SK-N-MC (cell line): ENCODE results near the gene THNSL1.

ENCODE experiments used
- DNase-seq: peaks from one replicate; pipeline ENCODE4 v3.0.0-alpha.2; 2011; ENCODE audit warnings: low read depth, low spot score
- H3K27ac ChIP-seq: fragments of 200-600 bp; sonication (generic); 2 replicates; pipeline ENCODE4 v1.5.1; 2016; ENCODE audit warnings: mixed run types
- H3K36me3 ChIP-seq: fragments of 200-600 bp; sonication (generic); 2 replicates; pipeline ENCODE4 v1.6.1; 2017; ENCODE audit warnings: antibody characterized with exemption, low read length, mixed read lengths; ENCODE audit not compliant: insufficient read depth
- H3K4me3 ChIP-seq: fragments of 200-600 bp; sonication (generic); 2 replicates; pipeline ENCODE4 v1.5.1; 2016
- H3K9ac ChIP-seq: fragments of 200-600 bp; sonication (generic); 2 replicates; pipeline ENCODE4 v1.8.0; 2017; ENCODE audit warnings: mixed run types, mixed read lengths; ENCODE audit not compliant: insufficient read length
- H3K9me3 ChIP-seq: fragments of 200-600 bp; sonication (generic); 2 replicates; pipeline ENCODE4 v1.6.1; 2017; ENCODE audit warnings: low read depth, mild to moderate bottlenecking, antibody characterized with exemption, low read length, moderate library complexity, mixed read lengths
- EZH2 ChIP-seq: fragments of 200-600 bp; sonication (generic); IDR thresholded peaks from one replicate; pipeline ENCODE4 v1.6.1; 2017; ENCODE audit warnings: antibody characterized with exemption
- FOXP2 ChIP-seq: optimal IDR thresholded peaks from 2 replicates; pipeline ENCODE3; 2011; ENCODE audit warnings: mild to moderate bottlenecking, moderate library complexity; ENCODE audit not compliant: insufficient read depth; ENCODE audit errors: extremely low read length, control extremely low read depth
- POLR2AphosphoS5 ChIP-seq: IDR thresholded peaks from 2 replicates; pipeline ENCODE4 v1.6.1; 2012; ENCODE audit warnings: mild to moderate bottlenecking, low read depth, low read length, borderline replicate concordance

The THNSL1 gene

DNA sequence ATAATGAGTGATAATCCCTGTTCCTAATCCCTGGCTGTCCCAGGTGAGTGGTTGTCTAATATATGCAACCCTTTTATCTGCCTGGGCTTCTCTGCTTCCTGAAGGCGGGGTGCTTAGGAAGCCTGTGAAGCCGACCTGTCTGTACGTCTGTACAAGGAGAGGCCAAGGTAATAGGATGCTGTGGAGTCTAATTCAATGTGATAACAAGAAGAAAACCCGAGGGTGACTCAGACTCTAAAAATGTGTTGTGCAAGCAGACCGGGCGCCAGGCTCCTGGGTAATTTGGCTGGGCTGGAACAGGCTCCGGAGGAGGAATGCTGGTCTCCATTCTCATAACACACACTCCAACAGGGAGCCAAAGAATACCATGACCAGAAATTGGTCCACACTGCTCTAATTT, 43.6 kb downstream of the THNSL1 start:
- no peak overlapping the region for H3K27ac ChIP-seq
- no peak for DNase-seq

DNA sequence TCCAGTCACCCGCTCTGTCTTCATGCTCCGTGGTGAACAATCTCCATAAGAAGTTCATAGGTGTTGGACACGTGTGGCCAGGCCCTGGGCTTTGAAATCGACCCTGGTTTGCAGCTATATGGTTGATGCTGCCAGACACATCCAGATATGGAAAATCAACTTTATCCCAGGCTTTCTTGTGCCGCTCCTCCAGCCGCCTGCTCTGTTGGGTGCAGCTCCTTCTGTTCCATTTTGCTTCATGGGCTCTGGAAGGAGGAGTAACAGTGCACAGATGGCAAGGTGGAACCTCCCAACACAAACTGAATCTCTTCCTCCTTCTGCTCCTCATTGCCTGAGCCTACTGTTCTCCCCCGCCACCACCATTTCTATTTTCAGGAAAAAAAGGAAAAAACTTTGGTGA, 44.7 kb downstream of the THNSL1 start:
- no peaks in the 10 kb centered on the region for H3K36me3 ChIP-seq
- H3K27ac ChIP-seq, result no peak overlapping the region
- no peak for DNase-seq
- H3K9ac ChIP-seq, result no peak overlapping the region
- no peak overlapping the region for H3K4me3 ChIP-seq
- no peaks in the 10 kb centered on the region for H3K9me3 ChIP-seq
- TF ChIP-seq FOXP2 (no peak), EZH2 (no peak), POLR2AphosphoS5 (no peak)

More for the DNA sequence above, 43.6 kb downstream of the THNSL1 start:
- Histone ChIP-seq H3K36me3 (no peaks in the 10 kb centered on the region), H3K9me3 (no peaks in the 10 kb centered on the region), H3K4me3 (no peak overlapping the region), H3K9ac (no peak overlapping the region)
- no peak for TF ChIP-seq POLR2AphosphoS5
- TF ChIP-seq FOXP2, result no peak
- TF ChIP-seq EZH2, result no peak

DNA sequence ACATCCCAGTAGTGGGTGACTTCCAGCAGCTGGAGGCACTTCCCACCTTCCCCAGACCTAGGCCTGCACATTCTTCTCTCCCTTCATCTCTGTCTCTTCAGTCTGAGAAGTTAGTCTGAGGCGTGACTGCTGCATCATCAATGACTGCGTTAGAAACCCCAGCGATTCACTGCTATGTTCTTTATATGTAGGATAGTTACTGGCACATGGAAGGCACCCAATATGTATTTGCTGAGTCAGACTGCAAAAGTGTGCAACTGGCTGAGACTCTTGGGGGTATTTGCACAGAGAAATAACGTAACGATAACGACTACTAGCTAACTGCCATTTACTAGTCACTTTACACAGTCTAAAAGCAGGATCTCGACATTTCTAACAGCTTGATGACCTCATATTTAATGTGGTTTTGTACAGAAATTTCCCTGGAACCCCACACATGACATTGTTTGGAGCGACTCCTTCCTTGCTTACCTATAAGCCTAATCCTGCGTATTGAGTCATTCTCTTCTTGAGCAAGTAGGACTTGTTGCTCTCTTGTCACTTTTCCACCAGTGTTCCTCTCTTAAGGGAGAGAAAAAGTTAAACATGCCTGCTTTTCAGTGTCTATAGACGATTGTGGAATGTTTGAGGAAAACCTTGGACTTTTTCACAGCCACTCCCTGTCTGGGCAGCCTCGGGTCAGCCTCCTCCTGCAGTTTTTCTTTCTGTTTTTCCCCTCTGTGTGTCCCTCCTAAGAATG, 45.5 kb downstream of the THNSL1 start:
- no peak for DNase-seq
- TF ChIP-seq EZH2 (no peak), FOXP2 (no peak), POLR2AphosphoS5 (no peak)
- H3K4me3 ChIP-seq, result no peak overlapping the region
- no peak overlapping the region for H3K27ac ChIP-seq
- no peak overlapping the region for H3K9ac ChIP-seq
- H3K36me3 ChIP-seq, result no peaks in the 10 kb centered on the region
- no peaks in the 10 kb centered on the region for H3K9me3 ChIP-seq

DNA sequence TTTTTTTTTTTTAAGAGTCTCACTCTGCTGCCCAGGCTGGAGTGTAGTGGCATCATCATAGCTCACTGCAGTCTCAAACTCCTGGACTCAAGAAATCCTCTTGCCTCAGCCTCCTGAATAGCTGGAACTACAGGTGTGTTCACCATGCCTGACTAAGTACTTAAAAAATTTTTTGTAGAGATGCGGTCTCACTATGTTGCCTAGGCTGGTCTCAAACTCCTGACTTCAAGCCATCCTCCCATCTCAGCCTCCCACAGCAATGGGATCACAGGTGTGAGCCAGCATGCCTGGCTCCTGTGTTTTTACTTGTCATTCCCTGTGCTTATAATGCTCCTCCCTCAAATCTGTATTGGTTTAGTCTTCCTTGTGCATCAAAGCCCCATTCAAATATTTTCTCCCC, 46.7 kb downstream of the THNSL1 start:
- TF ChIP-seq POLR2AphosphoS5 (no peak), FOXP2 (no peak), EZH2 (no peak)
- H3K27ac ChIP-seq, result no peak overlapping the region
- H3K9ac ChIP-seq, result no peak overlapping the region
- DNase-seq, result no peak
- H3K4me3 ChIP-seq, result no peak overlapping the region
- H3K9me3 ChIP-seq, result no peaks in the 10 kb centered on the region
- no peaks in the 10 kb centered on the region for H3K36me3 ChIP-seq

DNA sequence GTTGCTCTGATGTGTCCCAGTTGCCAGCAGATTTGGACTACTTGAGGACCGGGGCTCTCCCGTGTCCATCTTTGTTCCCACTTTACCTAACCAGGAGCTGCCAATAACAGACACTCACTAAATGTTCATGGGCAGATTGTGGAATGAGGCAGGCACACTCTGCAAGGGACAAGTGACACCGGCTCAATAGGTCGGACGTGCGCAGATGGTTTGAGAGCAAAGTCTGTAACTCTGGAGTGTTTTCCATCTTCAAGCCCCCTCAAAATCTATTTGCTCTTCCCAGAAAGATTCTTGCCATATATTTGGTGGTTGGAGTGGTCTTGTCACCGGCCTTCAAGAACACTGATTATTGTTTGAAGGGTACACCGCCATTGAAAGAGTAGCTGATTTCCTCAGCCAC, 47.2 kb downstream of the THNSL1 start:
- H3K27ac ChIP-seq, result no peak overlapping the region
- DNase-seq, result no peak

DNA sequence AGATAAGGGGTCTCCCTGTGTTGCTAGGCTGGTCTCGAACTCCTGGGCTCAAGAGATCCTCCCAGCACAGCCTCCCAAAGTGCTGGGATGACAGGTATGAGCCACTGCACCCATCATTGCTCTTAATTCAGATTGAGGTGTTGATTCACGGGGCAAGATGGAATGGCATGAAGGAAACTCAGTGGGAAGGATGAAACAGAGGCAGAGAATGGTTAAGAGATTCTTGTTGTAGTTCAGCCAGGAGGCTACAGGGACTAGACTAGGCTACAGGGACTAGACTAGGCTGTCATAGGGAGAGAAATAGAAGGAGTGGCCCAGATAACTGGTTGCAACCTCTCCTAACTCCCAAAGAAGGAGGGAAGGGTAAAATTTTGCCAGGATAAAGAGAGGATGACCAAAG, 48.0 kb downstream of the THNSL1 start:
- Histone ChIP-seq H3K9ac (no peak overlapping the region), H3K27ac (no peak overlapping the region), H3K4me3 (no peak overlapping the region), H3K36me3 (no peaks in the 10 kb centered on the region), H3K9me3 (no peaks in the 10 kb centered on the region)
- DNase-seq, result no peak
- TF ChIP-seq EZH2 (no peak), FOXP2 (no peak), POLR2AphosphoS5 (no peak)

More for the DNA sequence above, 47.2 kb downstream of the THNSL1 start:
- TF ChIP-seq EZH2 (no peak), POLR2AphosphoS5 (no peak), FOXP2 (no peak)
- no peaks in the 10 kb centered on the region for H3K9me3 ChIP-seq
- H3K9ac ChIP-seq, result no peak overlapping the region
- no peaks in the 10 kb centered on the region for H3K36me3 ChIP-seq
- no peak overlapping the region for H3K4me3 ChIP-seq

DNA sequence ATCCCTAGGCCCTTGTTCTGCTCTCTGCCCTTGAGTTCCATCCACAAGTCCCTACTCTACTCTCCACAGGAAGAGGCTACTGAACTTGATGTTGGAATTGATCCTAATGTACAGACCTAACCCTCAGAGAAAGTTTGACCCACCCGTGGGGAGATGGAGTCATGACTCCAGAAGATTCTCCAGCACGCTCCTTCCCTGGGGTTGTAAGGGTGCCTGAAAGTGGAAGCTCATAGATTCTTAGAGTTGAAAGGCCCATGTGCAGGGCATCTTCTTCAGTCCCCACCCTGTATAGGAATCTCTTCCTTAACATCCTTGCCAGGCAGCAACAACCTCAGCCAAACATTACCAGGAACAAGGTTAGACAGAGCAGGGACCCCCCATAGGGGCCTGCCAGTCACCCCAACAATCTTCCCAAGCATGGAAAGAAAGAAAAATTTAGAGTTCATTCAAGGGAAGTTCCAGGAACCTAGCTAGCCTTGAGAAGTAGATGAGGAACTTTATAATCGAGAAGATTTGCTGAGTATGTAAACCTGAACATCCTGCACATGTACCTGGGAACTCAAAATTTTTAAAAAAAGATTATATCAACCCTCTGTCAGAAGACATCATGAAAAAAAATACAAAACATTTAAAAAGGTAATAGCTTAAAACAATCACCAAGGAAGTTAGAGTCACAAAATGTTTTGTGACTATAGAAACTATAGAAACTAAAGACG, 49.5 kb downstream of the THNSL1 start:
- Histone ChIP-seq H3K36me3 (no peaks in the 10 kb centered on the region), H3K9me3 (no peaks in the 10 kb centered on the region), H3K4me3 (no peak overlapping the region), H3K9ac (no peak overlapping the region), H3K27ac (no peak overlapping the region)
- no peak for DNase-seq
- TF ChIP-seq POLR2AphosphoS5 (no peak), EZH2 (no peak), FOXP2 (no peak)

DNA sequence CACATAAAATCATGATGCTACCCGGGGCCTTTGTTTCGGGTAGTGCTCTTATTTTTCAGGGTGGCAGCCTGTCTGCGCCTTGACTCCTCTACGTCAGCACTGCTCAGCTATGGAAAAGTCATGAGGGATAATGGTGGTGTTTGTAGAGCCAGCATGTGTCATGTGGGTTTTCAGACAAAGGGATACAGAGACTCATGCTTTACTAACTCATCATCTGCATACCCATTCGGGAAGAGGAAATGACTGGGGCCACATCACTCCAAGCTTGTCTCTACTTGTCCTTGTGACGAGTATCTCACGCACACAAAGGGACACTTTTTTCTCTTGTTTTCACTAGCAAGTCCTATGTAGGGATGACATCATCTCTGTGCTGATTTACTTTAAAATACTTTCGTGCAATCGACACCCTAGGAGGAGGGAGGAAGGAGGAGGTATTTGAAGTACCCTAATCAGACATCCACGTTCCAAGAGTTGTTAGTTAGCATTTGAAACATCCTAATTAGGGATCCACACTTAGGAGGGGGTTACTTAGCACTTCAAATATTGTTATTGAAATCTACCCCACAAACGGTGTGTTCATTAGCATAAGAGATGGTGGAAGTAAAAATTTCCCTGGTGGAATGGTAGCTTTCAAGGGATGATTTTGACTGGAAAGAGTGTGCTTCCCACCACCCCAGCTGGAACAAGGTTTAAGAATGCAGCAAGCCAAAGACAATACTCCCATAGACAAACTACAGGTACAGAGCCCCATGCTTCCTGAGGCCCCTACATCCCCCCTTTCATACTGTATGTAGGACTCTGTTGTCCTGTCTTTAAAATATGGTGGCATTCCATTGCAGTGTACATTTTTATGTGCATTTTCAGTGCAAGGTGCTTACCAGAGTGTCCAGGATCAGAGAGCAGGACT, 52.0 kb downstream of the THNSL1 start:
- H3K4me3 ChIP-seq, result no peak overlapping the region
- DNase-seq, result no peak
- no peaks in the 10 kb centered on the region for H3K9me3 ChIP-seq
- H3K36me3 ChIP-seq, result no peaks in the 10 kb centered on the region
- TF ChIP-seq EZH2 (no peak), POLR2AphosphoS5 (no peak), FOXP2 (no peak)
- H3K9ac ChIP-seq, result no peak overlapping the region
- no peak overlapping the region for H3K27ac ChIP-seq
